KOPT-K1 (cell line): ENCODE results near the gene DMAC2L.

Experiments
- H3K27ac ChIP-seq: fragments of 200-600 bp; sonication (generic); 2 replicates; pipeline ENCODE4 v1.5.1; 2016; ENCODE audit warnings: antibody characterized with exemption, mild to moderate bottlenecking, low read depth, low read length; ENCODE audit not compliant: poor library complexity, severe bottlenecking
- H3K36me3 ChIP-seq: fragments of 200-600 bp; sonication (generic); 2 replicates; pipeline ENCODE4 v1.5.1; 2017; ENCODE audit warnings: antibody characterized with exemption, mild to moderate bottlenecking, low read length, moderate library complexity; ENCODE audit not compliant: insufficient read depth
- H3K9me3 ChIP-seq: fragments of 200-600 bp; sonication (generic); 2 replicates; pipeline ENCODE4 v1.5.1; 2017; ENCODE audit warnings: antibody characterized with exemption, low read length, mild to moderate bottlenecking; ENCODE audit not compliant: insufficient read depth, poor library complexity, severe bottlenecking

The DMAC2L gene, protein sequence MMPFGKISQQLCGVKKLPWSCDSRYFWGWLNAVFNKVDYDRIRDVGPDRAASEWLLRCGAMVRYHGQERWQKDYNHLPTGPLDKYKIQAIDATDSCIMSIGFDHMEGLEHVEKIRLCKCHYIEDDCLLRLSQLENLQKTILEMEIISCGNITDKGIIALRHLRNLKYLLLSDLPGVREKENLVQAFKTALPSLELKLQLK

DNA sequence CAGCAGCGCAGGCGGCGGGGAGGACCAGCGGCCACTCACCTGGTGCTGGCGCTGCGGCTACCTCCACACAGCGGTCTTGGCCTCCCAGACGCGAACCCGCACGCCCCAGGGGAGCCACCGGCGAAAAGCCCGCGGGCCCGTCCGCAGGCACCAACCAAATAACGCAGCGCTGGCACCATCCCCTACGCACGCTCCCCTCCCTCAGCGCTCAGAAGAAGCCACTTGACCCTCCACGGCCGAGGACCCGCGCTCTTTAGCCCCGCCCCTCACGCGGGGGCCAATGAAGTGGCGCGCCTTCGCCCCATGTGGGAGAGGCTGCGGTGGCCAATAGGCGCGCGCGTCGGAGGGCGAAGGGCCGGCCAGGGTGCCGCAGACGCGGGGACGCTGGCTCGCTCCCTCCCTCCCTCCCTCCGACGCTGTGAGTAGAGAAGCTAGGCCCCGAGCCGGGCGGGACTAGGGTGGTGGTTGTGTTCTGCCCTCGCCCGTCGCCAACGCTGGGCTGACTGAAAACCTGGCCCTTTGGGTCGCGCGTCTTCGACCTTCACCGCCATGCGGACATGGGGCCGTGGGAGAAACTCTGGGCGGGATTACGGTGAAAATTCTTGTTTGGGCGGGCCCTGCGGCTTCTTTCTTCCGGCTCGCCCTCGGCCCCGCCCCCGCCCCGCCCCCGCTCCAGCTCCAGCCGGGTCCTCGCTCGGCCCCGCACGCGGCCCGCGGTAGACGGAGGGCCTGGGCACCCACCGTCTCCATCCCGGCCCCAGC, at the start of gene DMAC2L, which contains the start of gene L2HGDH:
Gene DMAC2L (plus strand): TSS at position 353 of the 762 bp plus-strand sequence. CDS start 9,164 bp downstream, outside the sequence.
Gene L2HGDH (minus strand): TSS at position 258 of the 762 bp plus-strand sequence. CDS start 79 bp downstream, at position 179.
- Histone ChIP-seq H3K27ac (peak within 1 kb of the TSS; percentile 79), H3K9me3 (peaks cover 13% of the 10 kb centered on the region), H3K36me3 (peaks cover 9% of the 10 kb centered on the region)

DNA sequence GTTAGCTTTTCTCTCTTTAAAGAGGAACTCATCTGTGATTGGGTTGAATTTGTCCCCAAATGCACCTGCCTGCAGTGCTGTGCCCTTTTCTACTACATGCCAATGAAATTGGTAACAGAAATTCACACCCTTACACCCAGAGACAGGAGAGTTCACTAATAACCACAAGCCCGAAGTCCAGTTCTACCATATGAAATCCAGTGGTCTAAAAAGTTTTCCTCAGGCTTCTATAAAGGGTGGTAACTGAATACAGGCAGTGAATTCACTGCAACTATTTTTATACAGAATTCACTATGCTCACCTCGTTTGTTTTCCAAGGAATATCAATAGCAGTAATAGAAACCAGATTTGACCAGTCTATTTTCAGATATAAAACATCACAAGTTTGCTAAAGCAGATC, 49.3 kb upstream of the DMAC2L start:
- Histone ChIP-seq H3K27ac (no peak overlapping the region), H3K36me3 (peaks cover 16% of the 10 kb centered on the region; the same call in 1 of the 2 replicates), H3K9me3 (no peaks in the 10 kb centered on the region)

DNA sequence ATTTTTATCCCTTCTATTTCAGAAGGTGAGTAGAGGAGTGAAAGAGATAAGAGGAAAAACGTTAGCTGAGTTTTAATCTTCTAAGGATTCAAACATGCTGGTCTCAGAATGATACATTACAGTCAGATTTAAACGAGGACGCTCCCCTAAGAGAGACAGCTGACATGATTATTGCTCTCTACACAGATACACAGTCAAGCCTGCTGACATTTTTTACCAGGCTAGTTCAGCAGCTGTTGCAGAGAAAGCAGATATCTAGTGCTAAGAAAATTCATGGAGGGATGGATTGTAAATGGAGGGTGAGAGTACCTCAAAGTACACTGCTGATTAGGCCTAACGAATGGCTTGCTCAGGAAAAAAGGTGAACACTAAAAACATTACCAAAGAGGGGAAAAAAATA, 48.8 kb upstream of the DMAC2L start:
- Histone ChIP-seq H3K27ac (no peak overlapping the region), H3K36me3 (peaks cover 18% of the 10 kb centered on the region; the same call in 1 of the 2 replicates), H3K9me3 (no peaks in the 10 kb centered on the region)

GRCh38 chr14:50265029-50265428, 47.1 kb upstream of the DMAC2L start:
- no peak overlapping the region for H3K27ac ChIP-seq

GRCh38 chr14:50270932-50271331, 41.2 kb upstream of the DMAC2L start:
- Histone ChIP-seq H3K9me3 (no peaks in the 10 kb centered on the region), H3K36me3 (peaks cover 17% of the 10 kb centered on the region; the same call in 1 of the 2 replicates), H3K27ac (no peak overlapping the region)

More at GRCh38 chr14:50265029-50265428, 47.1 kb upstream of the DMAC2L start:
- no peaks in the 10 kb centered on the region for H3K9me3 ChIP-seq
- H3K36me3 ChIP-seq, result peaks cover 26% of the 10 kb centered on the region; the same call in 1 of the 2 replicates

GRCh38 chr14:50272498-50272897, 39.6 kb upstream of the DMAC2L start:
- Histone ChIP-seq H3K27ac (no peak overlapping the region), H3K36me3 (peaks cover 24% of the 10 kb centered on the region; the same call in 1 of the 2 replicates), H3K9me3 (no peaks in the 10 kb centered on the region)

DNA sequence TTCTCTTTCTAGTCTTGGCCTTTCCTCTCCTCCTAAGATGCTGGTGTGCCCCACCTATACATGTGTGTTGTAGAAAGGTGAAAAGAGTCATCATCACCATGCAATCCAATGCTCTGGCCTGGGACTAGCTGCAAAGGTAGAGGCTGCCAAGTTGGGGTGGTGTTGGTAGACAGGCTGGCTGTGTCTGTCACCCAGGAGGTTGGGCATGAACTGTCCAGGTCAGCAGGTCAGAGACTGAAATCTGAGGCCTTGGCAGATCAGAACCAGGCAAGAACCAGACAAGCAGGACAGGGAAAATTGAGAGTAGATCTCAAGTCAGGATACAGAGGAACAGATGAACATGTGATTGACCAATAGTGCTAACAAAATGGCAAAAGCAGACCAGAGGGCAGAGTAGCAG, 26.3 kb upstream of the DMAC2L start:
- Histone ChIP-seq H3K36me3 (peaks cover 13% of the 10 kb centered on the region; the same call in 1 of the 2 replicates), H3K9me3 (no peaks in the 10 kb centered on the region), H3K27ac (no peak overlapping the region)

DNA sequence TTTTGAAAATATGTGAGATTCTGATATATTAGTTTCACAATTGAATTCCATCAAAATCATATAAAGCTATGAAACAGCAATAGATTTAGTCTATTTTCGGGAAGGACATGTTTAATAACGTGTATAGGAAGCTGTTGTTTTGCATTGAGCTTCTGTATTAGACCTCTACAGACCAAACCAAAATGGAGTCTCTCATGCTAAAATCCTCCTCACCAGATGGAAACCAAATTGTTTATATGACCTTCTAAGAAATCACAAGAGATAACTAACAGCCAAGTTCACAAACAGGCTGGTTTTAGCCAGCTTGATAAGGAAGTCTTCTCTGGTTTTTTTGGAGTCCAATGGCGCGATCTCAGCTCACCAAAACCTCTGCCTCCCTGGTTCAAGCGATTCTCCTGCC, 24.0 kb upstream of the DMAC2L start:
- Histone ChIP-seq H3K9me3 (peaks cover 14% of the 10 kb centered on the region), H3K36me3 (peaks cover 20% of the 10 kb centered on the region), H3K27ac (no peak overlapping the region)

- Histone ChIP-seq H3K36me3 (peaks cover 27% of the 10 kb centered on the region), H3K9me3 (peaks cover 14% of the 10 kb centered on the region), H3K27ac (no peak overlapping the region)
Measured at GRCh38 chr14:50290306-50290705, 21.8 kb upstream of the DMAC2L start.

- no peaks in the 10 kb centered on the region for H3K9me3 ChIP-seq
- peaks cover 14% of the 10 kb centered on the region for H3K36me3 ChIP-seq
- H3K27ac ChIP-seq, result no peak overlapping the region
Measured at GRCh38 chr14:50299585-50299984, 12.5 kb upstream of the DMAC2L start.

DNA sequence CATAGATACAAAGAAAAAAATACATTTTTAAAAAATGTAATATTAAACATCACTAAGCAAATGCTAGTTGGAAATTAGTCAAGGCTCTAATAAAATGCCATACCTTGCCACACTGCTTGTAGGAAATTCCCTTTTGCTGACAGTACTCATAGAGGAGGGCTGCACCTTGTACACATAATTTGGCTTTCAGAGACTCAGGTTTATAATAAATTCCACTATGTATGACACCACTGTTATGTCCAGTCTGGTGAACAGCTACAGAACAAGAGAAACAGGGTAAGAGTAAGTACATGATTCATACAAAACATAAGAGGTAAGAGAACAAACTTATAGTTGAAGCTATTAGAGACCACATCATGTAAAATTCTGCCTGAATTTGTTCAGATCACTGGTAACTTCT, 10.2 kb upstream of the DMAC2L start:
- peaks cover 14% of the 10 kb centered on the region for H3K36me3 ChIP-seq
- H3K27ac ChIP-seq, result no peak overlapping the region
- no peaks in the 10 kb centered on the region for H3K9me3 ChIP-seq

DNA sequence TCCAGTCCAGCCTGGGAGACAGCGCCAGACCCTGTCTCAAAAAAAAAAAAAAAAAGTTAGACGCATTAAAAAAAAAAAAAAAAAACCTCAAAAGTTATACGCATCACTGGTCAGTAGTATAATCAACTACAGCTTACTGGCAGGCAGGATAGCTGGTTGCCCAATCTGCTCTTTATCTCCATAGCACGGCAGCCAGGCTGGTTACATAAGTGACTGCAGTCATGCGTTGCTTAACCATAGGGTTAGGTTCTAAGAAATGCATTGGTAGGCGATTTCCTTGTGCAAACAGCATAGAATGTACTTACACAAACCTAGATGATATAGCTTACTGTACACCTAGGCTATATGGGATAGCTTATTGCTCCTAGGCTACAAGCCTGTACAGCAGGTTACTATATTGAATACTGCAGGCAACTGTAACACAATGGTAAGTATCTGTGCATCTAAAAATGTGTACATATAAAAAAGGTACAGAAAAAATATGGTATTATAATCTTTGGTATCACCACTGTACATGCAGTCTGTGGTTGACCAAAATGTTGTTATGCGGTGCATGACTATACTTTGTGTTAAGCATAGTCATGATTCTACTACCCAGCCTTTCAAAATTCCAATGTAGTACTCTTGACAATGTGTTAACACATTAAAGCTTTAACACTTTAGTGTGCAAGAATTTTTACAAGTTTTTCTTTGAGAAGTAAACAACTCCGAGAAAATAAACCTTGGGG, 8.2 kb upstream of the DMAC2L start:
- Histone ChIP-seq H3K27ac (no peak overlapping the region), H3K36me3 (peaks cover 14% of the 10 kb centered on the region), H3K9me3 (no peaks in the 10 kb centered on the region)

GRCh38 chr14:50308363-50308915, 3.7 kb upstream of the DMAC2L start:
- Histone ChIP-seq H3K36me3 (no peaks in the 10 kb centered on the region), H3K27ac (no peak overlapping the region)

GRCh38 chr14:50310445-50310844, 1.7 kb upstream of the DMAC2L start:
- H3K36me3 ChIP-seq, result peaks cover 9% of the 10 kb centered on the region
- no peak overlapping the region for H3K27ac ChIP-seq
- H3K9me3 ChIP-seq, result peaks cover 13% of the 10 kb centered on the region

More at GRCh38 chr14:50308363-50308915, 3.7 kb upstream of the DMAC2L start:
- H3K9me3 ChIP-seq, result peaks cover 1% of the 10 kb centered on the region
